Endothelial cell of umbilical vein (primary cell): ENCODE results near the gene ANXA6. TPM values are rescaled to one million over a fixed set of nuclear protein-coding genes. Genes with fewer than 3 reads are reported as not detected.

Experiments used
- BruUV-seq: library from RNA; stranded (reverse); fragments of 400-500 nt; replicated peaks from 2 replicates; lab custom pipeline; 2021; lab: Mats Ljungman, UMichigan
- CTCF ChIA-PET: fragments of 300-600, 350-600 bp; sonication (Branson Sonifier 250); formaldehyde crosslinking; loops from one replicate; lab custom pipeline; 2021; ENCODE audit warnings: antibody characterized with exemption, inconsistent platforms; lab: Charles Lee
- POLR2A ChIA-PET: fragments of 300-600, 350-600 bp; sonication (Branson Sonifier 250); formaldehyde crosslinking; loops from one replicate; lab custom pipeline; 2021; ENCODE audit warnings: antibody characterized with exemption, inconsistent platforms; lab: Charles Lee
- DNase-seq: peaks from one replicate; pipeline ENCODE4 v3.0.0-alpha.2; 2011; ENCODE audit warnings: low read depth, low spot score
- FAIRE-seq: peaks from 2 replicates; lab custom pipeline; 2011; peaks lifted over from hg19 to GRCh38; lab: Jason Lieb, UNC
- H2AFZ ChIP-seq: 2 replicates; pipeline ENCODE4 v1.6.0; 2012; ENCODE audit warnings: low read depth, low read length, control low read depth, inconsistent platforms
- H3K27ac ChIP-seq: 2 replicates; pipeline ENCODE4 v1.5.1; 2011; ENCODE audit warnings: low read depth, mild to moderate bottlenecking, control low read depth, low read length, moderate library complexity; ENCODE audit not compliant: insufficient read depth
- H3K27me3 ChIP-seq, 2 experiments: 2 replicates each; pipeline versions ENCODE4 v1.6.0 to v1.6.1; 2011; ENCODE audit warnings: low read length in 2 of 2, mixed read lengths in 1 of 2; ENCODE audit not compliant: control insufficient read depth in 2 of 2, insufficient read depth in 2 of 2
- H3K36me3 ChIP-seq, 2 experiments: 2 replicates in 1 of 2; 3 replicates in 1 of 2; pipeline ENCODE4 v1.5.1; 2011; ENCODE audit warnings: low read length in 2 of 2, mild to moderate bottlenecking in 1 of 2, moderate library complexity in 1 of 2; ENCODE audit not compliant: control insufficient read depth in 2 of 2, insufficient read depth in 2 of 2; ENCODE audit errors: extremely low read depth in 1 of 2
- H3K4me1 ChIP-seq: 3 replicates; pipeline ENCODE4 v1.5.1; 2011; ENCODE audit warnings: mild to moderate bottlenecking, low read length; ENCODE audit not compliant: control insufficient read depth, insufficient read depth; ENCODE audit errors: extremely low read depth
- H3K4me2 ChIP-seq: 2 replicates; pipeline ENCODE4 v1.6.1; 2011; ENCODE audit warnings: low read length, control low read depth, mixed read lengths; ENCODE audit not compliant: insufficient read depth
- H3K4me3 ChIP-seq, 3 experiments: fragments of 200-600 bp in 1 of 3; sonication (generic), shearing (Covaris generic) in 1 of 3; replicated peaks in 1 of 3; 2 replicates each; pipeline ENCODE4 v1.5.1; 2011 to 2016; ENCODE audit warnings: control low read depth in 3 of 3, low read length in 3 of 3, mild to moderate bottlenecking in 2 of 3, inconsistent platforms in 1 of 3, low read depth in 1 of 3, moderate library complexity in 1 of 3; ENCODE audit not compliant: insufficient read depth in 1 of 3
- H3K79me2 ChIP-seq: 2 replicates; pipeline ENCODE4 v1.6.0; 2012; ENCODE audit warnings: low read length, inconsistent platforms; ENCODE audit not compliant: control insufficient read depth, insufficient read depth
- H3K9ac ChIP-seq: replicated peaks from 2 replicates; pipeline ENCODE3; 2011; ENCODE audit warnings: low read length, control low read depth; ENCODE audit not compliant: insufficient read depth; ENCODE audit errors: extremely low read depth
- H3K9me1 ChIP-seq: replicated peaks from 3 replicates; pipeline ENCODE4 v1.6.0; 2011; ENCODE audit warnings: mild to moderate bottlenecking, low read length; ENCODE audit not compliant: control insufficient read depth, insufficient read depth; ENCODE audit errors: extremely low read depth
- H3K9me3 ChIP-seq: replicated peaks from 2 replicates; pipeline ENCODE4 v1.5.1; 2012; ENCODE audit warnings: low read length, inconsistent platforms; ENCODE audit not compliant: control insufficient read depth, insufficient read depth
- H4K20me1 ChIP-seq: replicated peaks from 2 replicates; pipeline ENCODE3; 2011; ENCODE audit warnings: mild to moderate bottlenecking, low read length; ENCODE audit not compliant: control insufficient read depth, insufficient read depth; ENCODE audit errors: extremely low read depth
- CTCF ChIP-seq, 2 donors: IDR thresholded peaks; 1 replicate in 1 of 2; 2 replicates in 1 of 2; pipeline ENCODE4 v1.5.1; 2011; ENCODE audit warnings: low read length in 2 of 2, mild to moderate bottlenecking in 2 of 2, moderate library complexity in 2 of 2, control low read depth in 1 of 2, inconsistent platforms in 1 of 2, low read depth in 1 of 2; ENCODE audit not compliant: insufficient read depth in 1 of 2; ENCODE audit errors: extremely low read depth in 1 of 2
- EZH2 ChIP-seq: IDR thresholded peaks from 2 replicates; pipeline ENCODE4 v1.6.1; 2012; ENCODE audit warnings: borderline replicate concordance, low read depth, mild to moderate bottlenecking, moderate library complexity, low read length, inconsistent platforms; ENCODE audit not compliant: severe bottlenecking
- FOS ChIP-seq: IDR thresholded peaks from 2 replicates; pipeline ENCODE4 v1.6.1; 2011; ENCODE audit warnings: mild to moderate bottlenecking, low read length, moderate library complexity, borderline replicate concordance; ENCODE audit not compliant: insufficient read depth
- GATA2 ChIP-seq: IDR thresholded peaks from 2 replicates; pipeline ENCODE4 v1.7.0; 2011; ENCODE audit warnings: low read depth, mild to moderate bottlenecking, moderate library complexity, mixed read lengths, low read length; ENCODE audit not compliant: insufficient read length, insufficient read depth
- JUN ChIP-seq: IDR thresholded peaks from 2 replicates; pipeline ENCODE4 v1.6.1; 2011; ENCODE audit warnings: borderline replicate concordance, low read depth; ENCODE audit not compliant: insufficient read length, insufficient read depth
- MAX ChIP-seq: IDR thresholded peaks from 2 replicates; pipeline ENCODE4 v1.6.1; 2011; ENCODE audit not compliant: insufficient read depth, insufficient read length
- MYC ChIP-seq: IDR thresholded peaks from one replicate; pipeline ENCODE4 v1.6.1; 2011; ENCODE audit warnings: mild to moderate bottlenecking, low read depth, low read length
- POLR2A ChIP-seq: IDR thresholded peaks from 2 replicates; pipeline ENCODE4 v1.6.1; 2012; ENCODE audit warnings: low read depth, mild to moderate bottlenecking, control low read depth, low read length
- POLR2AphosphoS5 ChIP-seq: IDR thresholded peaks from 2 replicates; pipeline ENCODE4 v1.6.1; 2012; ENCODE audit warnings: low read depth, mild to moderate bottlenecking, control low read depth, low read length, moderate library complexity; ENCODE audit not compliant: insufficient read depth
- dilution Hi-C: fragments of 300-500 bp; cut with MboI; formaldehyde crosslinking; loops from one replicate; pipeline ENCODE4 v1.15.0; 2019; ENCODE audit warnings: low sequenced_read_pairs; ENCODE audit not compliant: extremely low pct_ligation_motif_present
- intact Hi-C: fragments of 100-400 bp; cut with micrococcal nuclease; formaldehyde crosslinking; loops from one replicate; pipeline ENCODE4 v1.10.0; 2022
- polyA plus RNA-seq, 4 experiments: library from polyadenylated mRNA; depleted of rRNA in 3 of 4; stranded (reverse) in 3 of 4; unstranded in 1 of 4; fragments of >200 nt; gene quantifications; 2 replicates each; pipeline versions ENCODE4 v1.2.1 to v1.2.3, GENCODE V29; 2011 to 2012; ENCODE audit warnings: missing spikeins in 1 of 4
- total RNA-seq: library from RNA; stranded (reverse); gene quantifications from 2 replicates; pipeline ENCODE4 v1.2.3, GENCODE V29; 2021

The ANXA6 gene
- total and polyA plus RNA-seq, 2 donors (not counting 3 experiments of a cell fraction or from before 2014, with no cell fraction given) = 195 to 266 TPM

GRCh38 chr5:151106043-151106442, 51.5 kb downstream of the ANXA6 start:
- H3K4me1 ChIP-seq = no peaks in the 10 kb centered on the region
- no peak overlapping the region for H3K9ac ChIP-seq
- BruUV-seq = no TSS peak
- ChIA-PET CTCF (interaction anchor here (1.1 to 16.3 kb wide), 4 partner anchors 10 to 59 kb away, joined by 3 to 679 read pairs (median 4); no protein-coding TSS in a partner anchor), POLR2A (no interaction called here)
- no peaks in the 10 kb centered on the region for H3K9me3 ChIP-seq
- H3K4me3 ChIP-seq = no peak overlapping the region
- H2AFZ ChIP-seq = no peak overlapping the region
- peaks cover 3 to 38% of the 10 kb centered on the region in 2 experiments for H3K36me3 ChIP-seq
- H3K4me2 ChIP-seq = no peak overlapping the region
- H4K20me1 ChIP-seq = no peaks in the 10 kb centered on the region
- FAIRE-seq = no peak
- no peaks in the 10 kb centered on the region for H3K27me3 ChIP-seq
- dilution Hi-C loops = no loop called here
- no peak for DNase-seq
- no peak overlapping the region for H3K27ac ChIP-seq
- intact Hi-C loops = no loop called here
- H3K9me1 ChIP-seq = no peaks in the 10 kb centered on the region
- H3K79me2 ChIP-seq = no peaks in the 10 kb centered on the region
- TF ChIP-seq GATA2 = no peak
- no peak for TF ChIP-seq MAX
- TF ChIP-seq POLR2A = no peak
- no peak for TF ChIP-seq POLR2AphosphoS5
- no peak for TF ChIP-seq FOS
- no peak for TF ChIP-seq JUN
- no peak for TF ChIP-seq MYC
- no peak for TF ChIP-seq CTCF (IDR thresholded peaks at IDR 0.05; ENCODE audit: extremely low read depth in 1 of 2, insufficient read depth in 1 of 2, low read depth in 1 of 2, low read length in 2 of 2)
- no peak for TF ChIP-seq EZH2
